Activated T-helper 1 cell treated with Interleukin-2 at 50 U/mL for 16 hours (primary cell): ENCODE data around the gene COL4A6.

Experiments
- DNase-seq: peaks from one replicate; pipeline ENCODE4 v3.0.0-alpha.2; 2020; ENCODE audit warnings: low read depth

The COL4A6 gene

GRCh38 chrX:108331126-108331909, 106.9 kb downstream of the COL4A6 start:
- no peak for DNase-seq

GRCh38 chrX:108323751-108324150, 114.5 kb downstream of the COL4A6 start:
- no peak for DNase-seq

- DNase-seq, result no peak
These were observed 116.0 kb downstream of the COL4A6 start for GRCh38 chrX:108322234-108322633.

GRCh38 chrX:108316456-108316855, 121.8 kb downstream of the COL4A6 start:
- no peak for DNase-seq

GRCh38 chrX:108313669-108314068, 124.6 kb downstream of the COL4A6 start:
- DNase-seq, result no peak

- DNase-seq, result no peak
These were observed 125.3 kb downstream of the COL4A6 start for GRCh38 chrX:108312957-108313356.

- DNase-seq, result no peak
These were observed 126.2 kb downstream of the COL4A6 start for GRCh38 chrX:108312011-108312410.

- DNase-seq, result no peak
These were observed 127.7 kb downstream of the COL4A6 start for GRCh38 chrX:108310506-108310905.

GRCh38 chrX:108309144-108309543, 129.1 kb downstream of the COL4A6 start:
- no peak for DNase-seq

- no peak for DNase-seq
These were observed 130.8 kb downstream of the COL4A6 start for GRCh38 chrX:108307132-108308085.

GRCh38 chrX:108306086-108306485, 132.1 kb downstream of the COL4A6 start:
- DNase-seq, result no peak

- DNase-seq, result no peak
These were observed 133.5 kb downstream of the COL4A6 start for GRCh38 chrX:108304757-108305156.

GRCh38 chrX:108304210-108304609, 134.0 kb downstream of the COL4A6 start:
- DNase-seq, result no peak

GRCh38 chrX:108303682-108304081, 134.5 kb downstream of the COL4A6 start:
- DNase-seq, result no peak

- no peak for DNase-seq
These were observed 138.5 kb downstream of the COL4A6 start for GRCh38 chrX:108299704-108300103.

GRCh38 chrX:108299101-108299591, 139.1 kb downstream of the COL4A6 start:
- no peak for DNase-seq

GRCh38 chrX:108298165-108298602, 140.0 kb downstream of the COL4A6 start:
- no peak for DNase-seq

- no peak for DNase-seq
These were observed 140.9 kb downstream of the COL4A6 start for GRCh38 chrX:108297290-108297689.

GRCh38 chrX:108292053-108292452, 146.2 kb downstream of the COL4A6 start:
- no peak for DNase-seq

- no peak for DNase-seq
These were observed 152.3 kb downstream of the COL4A6 start for GRCh38 chrX:108285918-108286317.

GRCh38 chrX:108285356-108285755, 152.9 kb downstream of the COL4A6 start:
- DNase-seq, result no peak

- DNase-seq, result no peak
These were observed 162.5 kb downstream of the COL4A6 start for GRCh38 chrX:108275732-108276131.

GRCh38 chrX:108271397-108271787, 166.8 kb downstream of the COL4A6 start:
- no peak for DNase-seq
